HepG2 (cell line): ENCODE measurements around the gene GLB1L. TPM values are rescaled to one million over a fixed set of nuclear protein-coding genes. Genes with fewer than 3 reads are reported as not detected.
A peak's percentile ranks its signal among the peaks of the same experiment; 100 is the strongest.

Source experiments
- DNMT3B ChIP-seq: conservative IDR thresholded peaks from 2 replicates; pipeline ENCODE4 v1.6.1; 2016; ENCODE audit warnings: missing biosample characterization, control low read depth
- FOXC1 ChIP-seq: sonication (generic); formaldehyde crosslinking; IDR thresholded peaks from 2 replicates; pipeline ENCODE4 v1.8.0; 2022; ENCODE audit warnings: mild to moderate bottlenecking, missing genetic modification reagents, borderline replicate concordance
- GABPB1 ChIP-seq: IDR thresholded peaks from 2 replicates; pipeline ENCODE4 v1.6.1; 2016; ENCODE audit warnings: mild to moderate bottlenecking, missing genetic modification reagents, moderate library complexity, missing compliant biosample characterization
- TFDP2 ChIP-seq: sonication (generic); formaldehyde crosslinking; IDR thresholded peaks from 2 replicates; pipeline ENCODE4 v1.4.0; 2020; ENCODE audit warnings: missing genetic modification reagents
- ZIK1 ChIP-seq: sonication (generic); formaldehyde crosslinking; IDR thresholded peaks from 2 replicates; pipeline ENCODE4 v1.5.0; 2020; ENCODE audit warnings: mild to moderate bottlenecking, low read depth, missing genetic modification reagents, borderline replicate concordance
- ZNF143 ChIP-seq: sonication (generic); formaldehyde crosslinking; IDR thresholded peaks from 2 replicates; pipeline ENCODE4 v1.4.0; 2020; ENCODE audit warnings: missing genetic modification reagents
- ZNF430 ChIP-seq: sonication (generic); formaldehyde crosslinking; IDR thresholded peaks from 2 replicates; pipeline ENCODE4 v1.9.0; 2021; ENCODE audit warnings: mild to moderate bottlenecking, missing genetic modification reagents
- ZNF468 ChIP-seq: sonication (generic); formaldehyde crosslinking; IDR thresholded peaks from 2 replicates; pipeline ENCODE4 v1.8.0; 2022; ENCODE audit warnings: mild to moderate bottlenecking, moderate library complexity, missing genetic modification reagents
- ZNF562 ChIP-seq: sonication (generic); formaldehyde crosslinking; IDR thresholded peaks from 2 replicates; pipeline ENCODE4 v1.8.0; 2022; ENCODE audit warnings: missing genetic modification reagents, borderline replicate concordance
- ZNF670 ChIP-seq: sonication (generic); formaldehyde crosslinking; IDR thresholded peaks from 2 replicates; pipeline ENCODE4 v1.8.0; 2022; ENCODE audit warnings: mild to moderate bottlenecking, missing genetic modification reagents, borderline replicate concordance
- ZNF674 ChIP-seq: sonication (generic); formaldehyde crosslinking; IDR thresholded peaks from 2 replicates; pipeline ENCODE4 v1.5.0; 2020; ENCODE audit warnings: low read depth, mild to moderate bottlenecking, missing genetic modification reagents
- ZNF724P ChIP-seq: sonication (generic); formaldehyde crosslinking; IDR thresholded peaks from 2 replicates; pipeline ENCODE4 v1.8.0; 2022; ENCODE audit warnings: missing genetic modification reagents, borderline replicate concordance
- polyA plus RNA-seq, 8 experiments: library from polyadenylated mRNA; depleted of rRNA in 3 of 8; stranded (reverse) in 7 of 8; unstranded in 1 of 8; fragments of >200 nt; fragmentation: Illumina TruSeq in 4 of 8; extraction: Trizol in 4 of 8; gene quantifications; 2 replicates each; pipeline versions ENCODE4 v1.2.1 to v1.2.3, GENCODE V29; 2011 to 2016; ENCODE audit warnings: low read depth in 4 of 8, missing spikeins in 1 of 8, mixed read lengths in 1 of 8; ENCODE audit not compliant: insufficient read depth in 1 of 8
- total RNA-seq, 5 experiments: library from RNA; depleted of rRNA; stranded (reverse); fragments of >200 nt; fragmentation: Illumina TruSeq; extraction: Trizol; gene quantifications; 2 replicates each; pipeline ENCODE4 v1.2.3, GENCODE V29; 2016; ENCODE audit warnings: low read depth in 1 of 5
- TF ChIP-seq, protein P1 (sequence below), 2 experiments: sonication (generic) in 1 of 2; formaldehyde crosslinking in 1 of 2; IDR thresholded peaks; 2 replicates each; pipeline versions ENCODE4 v1.6.1 to v1.9.0; 2014 to 2022; ENCODE audit warnings: antibody characterized with exemption in 1 of 2, borderline replicate concordance in 1 of 2, inconsistent platforms in 1 of 2, low read depth in 1 of 2, missing genetic modification reagents in 1 of 2
- TF ChIP-seq, protein P2 (sequence below): sonication (generic); formaldehyde crosslinking; IDR thresholded peaks from 2 replicates; pipeline ENCODE4 v1.4.0; 2020; ENCODE audit warnings: mild to moderate bottlenecking, missing genetic modification reagents

GLB1L gene
- total and polyA plus RNA-seq, 2 of the 13 experiments (the other 11 are each of a cell fraction or from before 2014, with no cell fraction given) = 6.8 to 7.3 TPM

GRCh38 chr2:219218732-219219701 is 26.2 kb downstream of the GLB1L start, which contains the start of gene ABCB6 (continued):
- TF ChIP-seq, protein P1, sequence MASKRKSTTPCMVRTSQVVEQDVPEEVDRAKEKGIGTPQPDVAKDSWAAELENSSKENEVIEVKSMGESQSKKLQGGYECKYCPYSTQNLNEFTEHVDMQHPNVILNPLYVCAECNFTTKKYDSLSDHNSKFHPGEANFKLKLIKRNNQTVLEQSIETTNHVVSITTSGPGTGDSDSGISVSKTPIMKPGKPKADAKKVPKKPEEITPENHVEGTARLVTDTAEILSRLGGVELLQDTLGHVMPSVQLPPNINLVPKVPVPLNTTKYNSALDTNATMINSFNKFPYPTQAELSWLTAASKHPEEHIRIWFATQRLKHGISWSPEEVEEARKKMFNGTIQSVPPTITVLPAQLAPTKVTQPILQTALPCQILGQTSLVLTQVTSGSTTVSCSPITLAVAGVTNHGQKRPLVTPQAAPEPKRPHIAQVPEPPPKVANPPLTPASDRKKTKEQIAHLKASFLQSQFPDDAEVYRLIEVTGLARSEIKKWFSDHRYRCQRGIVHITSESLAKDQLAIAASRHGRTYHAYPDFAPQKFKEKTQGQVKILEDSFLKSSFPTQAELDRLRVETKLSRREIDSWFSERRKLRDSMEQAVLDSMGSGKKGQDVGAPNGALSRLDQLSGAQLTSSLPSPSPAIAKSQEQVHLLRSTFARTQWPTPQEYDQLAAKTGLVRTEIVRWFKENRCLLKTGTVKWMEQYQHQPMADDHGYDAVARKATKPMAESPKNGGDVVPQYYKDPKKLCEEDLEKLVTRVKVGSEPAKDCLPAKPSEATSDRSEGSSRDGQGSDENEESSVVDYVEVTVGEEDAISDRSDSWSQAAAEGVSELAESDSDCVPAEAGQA (IDR thresholded peaks at IDR 0.05; ENCODE audit: low read depth) = peak; percentile 29; the same call in 1 of the 2 replicates
- TF ChIP-seq, protein P1 (CRISPR knock-in tag; IDR thresholded peaks at IDR 0.05; ENCODE audit: borderline replicate concordance) = 0 out of 2 replicates have a peak, but pooled peaks have one; percentile 72
- TF ChIP-seq, protein P2, sequence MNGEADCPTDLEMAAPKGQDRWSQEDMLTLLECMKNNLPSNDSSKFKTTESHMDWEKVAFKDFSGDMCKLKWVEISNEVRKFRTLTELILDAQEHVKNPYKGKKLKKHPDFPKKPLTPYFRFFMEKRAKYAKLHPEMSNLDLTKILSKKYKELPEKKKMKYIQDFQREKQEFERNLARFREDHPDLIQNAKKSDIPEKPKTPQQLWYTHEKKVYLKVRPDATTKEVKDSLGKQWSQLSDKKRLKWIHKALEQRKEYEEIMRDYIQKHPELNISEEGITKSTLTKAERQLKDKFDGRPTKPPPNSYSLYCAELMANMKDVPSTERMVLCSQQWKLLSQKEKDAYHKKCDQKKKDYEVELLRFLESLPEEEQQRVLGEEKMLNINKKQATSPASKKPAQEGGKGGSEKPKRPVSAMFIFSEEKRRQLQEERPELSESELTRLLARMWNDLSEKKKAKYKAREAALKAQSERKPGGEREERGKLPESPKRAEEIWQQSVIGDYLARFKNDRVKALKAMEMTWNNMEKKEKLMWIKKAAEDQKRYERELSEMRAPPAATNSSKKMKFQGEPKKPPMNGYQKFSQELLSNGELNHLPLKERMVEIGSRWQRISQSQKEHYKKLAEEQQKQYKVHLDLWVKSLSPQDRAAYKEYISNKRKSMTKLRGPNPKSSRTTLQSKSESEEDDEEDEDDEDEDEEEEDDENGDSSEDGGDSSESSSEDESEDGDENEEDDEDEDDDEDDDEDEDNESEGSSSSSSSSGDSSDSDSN (CRISPR knock-in tag) = peak; percentile 95
- TF ChIP-seq TFDP2 (CRISPR knock-in tag) = peak; percentile 98
- TF ChIP-seq ZNF430 (CRISPR knock-in tag) = peak; percentile 95; the same call in 1 of the 2 replicates
- TF ChIP-seq ZNF468 = no peak
- TF ChIP-seq DNMT3B (CRISPR knock-in tag) = peak; percentile 71; the same call in 1 of the 2 replicates
- no peak for TF ChIP-seq ZNF562 (CRISPR knock-in tag)
- peak; percentile 60 for TF ChIP-seq ZNF143
- TF ChIP-seq ZNF670 (CRISPR knock-in tag) = no peak
- TF ChIP-seq FOXC1 (CRISPR knock-in tag) = peak; percentile 99
- TF ChIP-seq GABPB1 (CRISPR knock-in tag) = peak; percentile 85
- TF ChIP-seq ZIK1 = peak; percentile 99
- TF ChIP-seq ZNF724P (CRISPR knock-in tag) = peak; percentile 93
- no peak for TF ChIP-seq ZNF674
